ENCODE data around the gene PIGH.
A peak's percentile ranks its signal among the peaks of the same experiment; 100 is the strongest.

PIGH gene

DNA sequence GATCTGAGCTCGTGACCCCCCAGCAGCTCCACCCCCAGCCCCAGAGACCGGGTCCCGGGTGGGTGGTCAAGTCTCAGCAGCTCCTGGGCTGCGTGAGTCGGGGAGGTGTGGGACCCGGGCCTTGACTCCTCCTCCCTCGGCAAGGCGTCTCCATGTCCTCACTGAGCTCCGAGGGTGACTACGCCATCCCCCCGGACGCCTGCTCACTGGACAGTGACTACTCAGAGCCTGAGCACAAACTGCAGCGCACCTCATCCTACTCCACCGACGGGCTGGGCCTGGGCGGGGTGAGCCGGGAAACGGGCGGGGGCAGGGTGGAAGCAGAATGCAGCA, 28.1 kb downstream of the PIGH start:
- ATAC-seq (peak; percentile 6), DNase-seq (no peak)

DNA sequence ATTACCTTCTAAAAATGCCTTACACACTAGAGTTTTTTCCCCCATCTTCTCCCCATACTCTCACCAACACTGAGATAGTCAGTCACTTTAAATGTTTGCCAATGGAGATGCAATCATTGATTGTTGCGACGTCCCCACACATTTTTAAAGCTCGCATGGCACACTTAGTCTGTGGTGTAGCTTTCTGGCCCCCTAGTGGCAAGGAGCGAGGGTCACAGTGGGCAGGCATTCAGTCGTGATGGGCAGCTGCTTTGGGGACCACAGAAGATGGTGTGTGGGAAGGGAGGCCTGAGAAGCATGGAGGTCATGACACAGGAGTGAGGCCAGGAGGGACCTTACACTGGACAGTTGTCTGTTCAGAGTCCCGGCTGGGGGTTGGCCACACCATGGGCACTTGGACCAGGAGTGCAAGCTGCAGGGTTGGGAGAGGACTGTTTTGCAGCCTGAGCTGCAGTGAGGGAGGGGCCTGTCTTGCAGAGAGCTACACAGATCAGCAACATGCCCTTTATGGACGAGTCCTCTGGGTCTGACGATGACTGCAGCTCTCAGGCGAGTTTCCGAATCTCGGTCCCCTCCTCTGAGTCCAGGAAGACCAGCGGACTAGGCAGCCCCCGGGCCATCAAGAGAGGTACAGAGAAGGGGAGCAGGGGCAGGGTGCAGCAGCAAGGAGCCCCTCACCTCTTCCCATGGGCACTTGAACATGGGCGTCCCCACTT, 28.6 kb downstream of the PIGH start:
- H3K27ac Mint-ChIP-seq: no peak overlapping the region

More for the DNA sequence above, 28.1 kb downstream of the PIGH start:
- Mint-ChIP-seq H3K27me3 (no peaks in the 10 kb centered on the region), H3K27ac (no peak overlapping the region), H3K9me3 (no peaks in the 10 kb centered on the region), H3K4me1 (no peaks in the 10 kb centered on the region), H3K4me3 (no peak overlapping the region)

DNA sequence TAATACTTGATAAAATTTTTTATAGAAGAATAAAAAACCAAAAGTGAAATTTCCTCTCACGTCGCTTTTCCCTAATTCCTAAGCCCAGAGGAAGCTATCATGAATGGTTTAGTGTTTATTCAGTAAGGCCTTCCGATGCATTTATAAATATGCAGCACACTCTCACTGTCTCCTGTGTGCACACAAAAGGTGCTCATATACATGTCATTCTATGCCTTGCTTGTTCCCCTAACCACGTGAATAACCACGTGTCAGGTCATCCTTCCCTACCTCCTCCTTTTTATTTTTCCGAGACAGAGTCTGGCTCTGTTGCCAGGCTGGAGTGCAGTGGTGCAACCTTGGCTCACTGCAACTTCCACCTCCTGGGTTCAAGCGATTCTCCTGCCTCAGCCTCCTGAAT, 29.6 kb downstream of the PIGH start:
- no peak for DNase-seq
- H3K27ac Mint-ChIP-seq: no peak overlapping the region
- no peak for ATAC-seq
- no peaks in the 10 kb centered on the region for H3K27me3 Mint-ChIP-seq
- no peak overlapping the region for H3K4me3 Mint-ChIP-seq
- H3K9me3 Mint-ChIP-seq: no peaks in the 10 kb centered on the region
- no peaks in the 10 kb centered on the region for H3K4me1 Mint-ChIP-seq

More for the DNA sequence above, 28.6 kb downstream of the PIGH start:
- DNase-seq (peak; percentile 67 to 71), ATAC-seq (peak; percentile 85)
- Mint-ChIP-seq H3K27me3 (no peaks in the 10 kb centered on the region), H3K9me3 (no peaks in the 10 kb centered on the region), H3K4me3 (no peak overlapping the region), H3K4me1 (no peaks in the 10 kb centered on the region)

DNA sequence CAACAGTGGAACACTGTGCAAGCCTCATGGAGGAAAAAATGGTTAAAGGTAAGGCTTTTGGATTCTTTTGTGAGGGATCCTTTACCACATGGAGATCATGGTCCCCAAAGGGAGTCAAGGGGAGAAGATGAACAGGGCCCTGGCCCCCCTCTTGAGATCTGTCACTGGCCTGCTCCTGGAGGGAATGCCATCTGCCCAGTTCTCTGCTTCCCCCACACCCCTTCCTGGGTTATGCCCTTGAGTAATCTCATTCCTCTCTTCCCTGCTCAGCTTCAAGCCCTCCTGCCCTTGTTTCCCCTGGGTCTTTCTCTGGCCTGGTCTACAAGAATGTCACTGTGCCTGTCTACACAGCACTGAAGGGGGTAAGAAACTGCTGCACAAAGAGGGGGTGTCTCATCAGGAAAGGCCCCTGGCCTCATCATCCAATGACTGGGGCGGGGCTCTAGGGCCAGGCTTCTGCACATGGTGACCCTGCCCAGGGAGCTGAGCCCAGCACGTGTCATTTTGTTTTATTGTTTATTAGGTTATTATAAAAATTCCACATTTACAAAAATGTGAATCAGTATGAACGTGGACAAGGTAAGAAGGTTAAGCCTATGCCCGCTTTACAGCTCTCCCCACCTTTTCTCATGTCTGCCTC, 30.3 kb downstream of the PIGH start:
- H3K4me1 Mint-ChIP-seq: no peaks in the 10 kb centered on the region
- no peak overlapping the region for H3K4me3 Mint-ChIP-seq
- H3K27me3 Mint-ChIP-seq: no peaks in the 10 kb centered on the region
- no peak overlapping the region for H3K27ac Mint-ChIP-seq
- DNase-seq (no peak), ATAC-seq (no peak)
- no peaks in the 10 kb centered on the region for H3K9me3 Mint-ChIP-seq

DNA sequence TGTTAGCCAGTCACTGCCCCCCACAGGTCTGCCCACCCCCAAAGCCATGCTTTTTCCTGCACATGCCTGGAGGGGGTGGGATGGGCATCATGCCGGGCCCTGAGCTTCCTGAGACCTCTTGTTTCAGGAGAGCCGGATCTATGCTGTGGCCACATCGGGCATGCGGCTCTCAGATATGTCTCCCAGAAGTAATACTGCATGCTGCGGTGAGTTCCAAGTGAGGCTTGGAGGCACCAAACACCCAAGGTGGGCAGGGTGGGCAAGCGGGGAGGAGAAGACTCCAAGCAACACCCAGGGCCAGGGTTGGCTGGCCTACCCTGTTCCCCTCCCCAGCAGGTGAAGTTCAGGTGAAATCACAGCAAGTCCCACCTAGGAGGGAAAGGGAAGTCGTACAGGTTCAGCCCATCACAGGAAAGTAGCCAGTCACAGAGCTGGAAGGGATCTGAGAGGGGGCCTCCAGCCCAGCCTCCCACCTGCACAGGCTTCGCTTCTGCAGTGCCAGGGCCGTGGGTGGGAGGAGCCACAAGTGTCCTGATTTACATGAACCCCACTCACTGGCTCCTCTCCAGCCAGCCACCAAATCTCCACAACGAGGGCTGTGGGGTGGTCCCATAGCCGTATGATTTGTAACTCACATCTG, 30.9 kb downstream of the PIGH start:
- Mint-ChIP-seq H3K4me3 (no peak overlapping the region), H3K27me3 (no peaks in the 10 kb centered on the region), H3K9me3 (no peaks in the 10 kb centered on the region), H3K27ac (no peak overlapping the region), H3K4me1 (no peaks in the 10 kb centered on the region)
- no peak for DNase-seq
- ATAC-seq: no peak

DNA sequence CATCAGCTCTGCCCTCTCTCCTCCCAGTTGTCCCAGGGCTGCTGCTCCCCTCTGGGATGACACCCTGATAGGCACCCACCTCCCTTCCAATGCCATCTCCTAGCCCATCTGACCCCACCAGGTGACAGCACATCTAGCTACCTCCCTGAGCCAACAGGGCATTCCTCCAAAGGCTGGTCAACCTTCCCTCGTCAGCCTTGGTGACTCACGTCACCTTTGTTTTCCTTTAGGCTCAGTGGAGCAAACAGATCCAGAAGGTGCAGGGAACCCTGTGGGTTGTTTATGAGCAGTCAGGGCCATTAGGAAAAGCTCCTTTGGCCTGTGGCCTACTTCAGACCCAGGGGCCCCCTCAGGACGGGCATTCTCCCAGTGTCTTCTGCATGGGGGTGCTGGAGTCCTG, 32.4 kb downstream of the PIGH start:
- DNase-seq (no peak), ATAC-seq (no peak)
- no peaks in the 10 kb centered on the region for H3K27me3 Mint-ChIP-seq
- H3K27ac Mint-ChIP-seq: no peak overlapping the region
- no peak overlapping the region for H3K4me3 Mint-ChIP-seq
- H3K9me3 Mint-ChIP-seq: no peaks in the 10 kb centered on the region
- H3K4me1 Mint-ChIP-seq: no peaks in the 10 kb centered on the region

DNA sequence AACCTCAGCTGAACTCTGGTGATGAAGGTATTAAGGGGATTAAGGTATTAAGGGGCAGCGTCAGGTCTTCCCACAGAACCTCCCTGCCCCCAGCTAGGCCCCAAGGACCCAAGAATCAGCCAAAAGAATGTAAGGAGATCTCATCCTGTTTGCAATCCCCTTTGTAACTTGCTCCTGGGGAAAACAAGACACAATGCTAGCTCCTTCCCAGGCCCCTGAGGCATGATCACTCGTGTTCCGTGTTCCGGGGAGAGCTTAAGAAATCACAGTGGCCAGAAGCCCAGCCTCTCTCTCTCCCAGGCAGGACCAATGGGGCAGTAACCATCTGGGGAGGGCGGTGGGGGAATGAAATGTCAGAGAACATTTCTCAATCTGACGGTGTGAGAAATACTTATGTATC, 33.2 kb downstream of the PIGH start:
- H3K9me3 Mint-ChIP-seq: no peaks in the 10 kb centered on the region
- H3K27me3 Mint-ChIP-seq: no peaks in the 10 kb centered on the region
- H3K27ac Mint-ChIP-seq: no peak overlapping the region
- ATAC-seq (no peak), DNase-seq (no peak)
- H3K4me3 Mint-ChIP-seq: no peak overlapping the region
- no peaks in the 10 kb centered on the region for H3K4me1 Mint-ChIP-seq

DNA sequence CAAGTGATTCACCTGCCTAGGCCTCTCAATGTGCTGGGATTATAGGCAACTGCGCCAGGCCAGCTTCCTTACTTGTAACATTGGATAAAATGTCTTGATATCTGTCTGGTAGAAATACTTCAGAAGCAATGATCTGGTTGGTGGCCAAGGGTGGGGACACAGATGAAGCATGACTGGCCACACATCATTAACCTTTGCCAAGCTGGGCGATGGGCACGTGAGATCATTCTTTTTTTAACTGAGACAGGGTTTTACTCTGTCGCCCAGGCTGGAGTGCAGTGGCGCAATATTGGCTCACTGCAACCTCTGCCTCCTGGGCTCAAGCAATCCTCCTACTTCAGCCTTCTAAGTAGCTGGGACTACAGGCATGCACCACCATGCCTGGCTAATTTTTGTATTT, 35.8 kb downstream of the PIGH start:
- Mint-ChIP-seq H3K4me3 (no peak overlapping the region), H3K4me1 (no peaks in the 10 kb centered on the region), H3K27me3 (no peaks in the 10 kb centered on the region), H3K27ac (no peak overlapping the region), H3K9me3 (no peaks in the 10 kb centered on the region)
- no peak for DNase-seq
- ATAC-seq: no peak

DNA sequence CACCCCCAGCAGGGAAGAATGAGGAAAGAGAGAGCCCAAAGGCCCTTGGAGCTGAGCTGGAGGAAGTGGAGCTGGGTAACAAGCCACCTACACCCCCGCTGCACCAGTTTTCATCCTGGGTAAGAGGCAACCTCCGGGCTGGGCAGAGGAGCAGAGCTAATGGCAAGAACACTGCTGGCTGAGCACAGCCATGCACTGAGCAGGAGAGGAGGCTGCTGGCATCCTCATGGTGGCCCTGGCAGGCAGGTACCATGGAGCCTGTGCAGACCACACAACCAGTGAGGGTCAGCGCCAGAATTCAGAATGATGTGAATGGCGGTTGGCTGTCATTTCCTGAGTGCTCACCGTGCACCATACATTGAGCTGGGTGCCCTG, 37.3 kb downstream of the PIGH start:
- no peak for ATAC-seq

DNA sequence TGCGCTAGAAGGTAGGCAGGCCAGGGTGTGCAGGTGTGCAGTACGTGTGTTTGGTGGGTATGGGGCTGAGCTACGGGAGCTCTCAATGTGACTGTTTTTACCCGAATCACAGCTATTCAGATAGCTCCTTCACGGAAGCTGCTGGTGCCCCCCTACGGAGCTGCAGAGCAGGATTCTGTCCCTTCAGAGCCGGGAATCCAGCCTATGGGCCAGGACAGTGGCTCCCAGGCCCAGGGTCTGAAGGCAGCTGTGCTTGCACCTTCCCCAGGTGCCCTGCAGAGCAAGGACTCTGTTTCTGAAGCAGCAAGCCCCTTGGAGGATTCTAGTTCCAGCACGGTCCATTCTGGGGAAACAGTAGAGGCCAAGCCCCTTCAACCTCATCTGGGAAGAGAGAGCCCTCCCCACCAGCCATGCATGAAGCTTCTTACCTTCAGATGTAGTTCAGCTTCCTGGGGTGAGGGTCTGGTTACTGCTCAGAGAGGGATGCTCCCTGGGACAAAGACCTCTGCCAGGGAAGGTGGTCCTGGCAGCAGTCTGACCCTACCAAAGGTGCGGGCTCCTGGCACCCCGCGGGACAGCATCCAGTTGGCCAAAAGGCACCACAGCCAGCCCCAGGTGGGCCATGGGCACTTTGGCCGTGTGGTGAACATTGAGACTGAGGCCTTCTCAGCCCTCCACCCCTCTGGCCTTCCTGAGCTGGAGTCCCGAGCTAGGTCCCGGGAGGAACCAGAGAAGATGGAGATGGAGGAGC, 37.9 kb downstream of the PIGH start:
- no peak overlapping the region for H3K27ac Mint-ChIP-seq
- H3K4me3 Mint-ChIP-seq: no peak overlapping the region
- ATAC-seq: no peak
- H3K27me3 Mint-ChIP-seq: peaks cover 1% of the 10 kb centered on the region
- no peak for DNase-seq
- peaks cover under 1% of the 10 kb centered on the region for H3K4me1 Mint-ChIP-seq
- H3K9me3 Mint-ChIP-seq: no peaks in the 10 kb centered on the region

More for the DNA sequence above, 37.3 kb downstream of the PIGH start:
- DNase-seq: no peak
- no peaks in the 10 kb centered on the region for H3K27me3 Mint-ChIP-seq
- no peak overlapping the region for H3K27ac Mint-ChIP-seq
- H3K4me1 Mint-ChIP-seq: no peaks in the 10 kb centered on the region
- H3K4me3 Mint-ChIP-seq: no peak overlapping the region
- H3K9me3 Mint-ChIP-seq: no peaks in the 10 kb centered on the region

DNA sequence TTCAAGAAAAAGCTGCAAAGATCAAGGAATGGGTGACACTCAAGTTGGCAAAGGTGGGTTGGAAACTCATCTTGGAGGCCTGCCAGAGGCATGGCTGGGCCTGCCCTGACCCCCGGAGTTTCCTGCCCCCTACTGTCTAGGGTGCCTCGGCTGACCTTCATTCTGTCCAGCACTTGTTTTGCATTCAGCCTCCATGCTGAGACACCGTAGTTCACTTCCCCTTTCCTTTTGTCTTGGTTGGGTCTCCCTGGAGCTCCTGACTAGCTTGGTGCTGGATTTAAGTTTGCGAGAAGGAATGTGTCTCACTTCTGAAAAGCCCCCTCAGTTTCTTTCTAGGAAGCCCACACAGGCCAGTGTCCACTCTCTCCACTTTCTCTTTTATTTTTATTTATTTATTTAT, 40.4 kb downstream of the PIGH start:
- Mint-ChIP-seq H3K4me1 (peaks cover 6% of the 10 kb centered on the region), H3K9me3 (no peaks in the 10 kb centered on the region), H3K27me3 (peaks cover 7% of the 10 kb centered on the region), H3K4me3 (no peak overlapping the region), H3K27ac (no peak overlapping the region)
- ATAC-seq: no peak
- no peak for DNase-seq

DNA sequence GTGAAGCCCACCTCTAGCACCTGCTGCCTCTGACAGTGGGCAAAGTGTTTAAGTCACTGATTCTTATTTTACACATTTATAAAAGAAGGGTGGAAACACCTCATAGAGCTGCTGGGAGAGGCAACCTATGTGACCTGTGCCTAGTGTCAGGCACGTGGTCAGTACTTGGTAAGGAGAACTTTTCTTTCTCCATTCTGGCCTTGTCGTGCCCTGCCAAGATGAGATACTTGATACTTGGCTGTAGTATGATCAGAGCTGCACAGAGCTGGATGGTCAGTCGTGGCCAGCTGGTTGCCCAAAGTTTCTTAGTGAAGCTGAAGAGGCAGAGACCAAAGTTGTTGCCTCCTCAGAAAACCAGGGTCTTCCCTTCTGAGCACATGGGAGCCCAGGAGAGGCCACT, 42.4 kb downstream of the PIGH start:
- ATAC-seq (no peak), DNase-seq (no peak)
- Mint-ChIP-seq H3K4me1 (peaks cover 6% of the 10 kb centered on the region), H3K4me3 (no peak overlapping the region), H3K27me3 (peaks cover 13% of the 10 kb centered on the region), H3K27ac (peak overlapping the region in 1 of 2 donors; percentile 44), H3K9me3 (no peaks in the 10 kb centered on the region)

DNA sequence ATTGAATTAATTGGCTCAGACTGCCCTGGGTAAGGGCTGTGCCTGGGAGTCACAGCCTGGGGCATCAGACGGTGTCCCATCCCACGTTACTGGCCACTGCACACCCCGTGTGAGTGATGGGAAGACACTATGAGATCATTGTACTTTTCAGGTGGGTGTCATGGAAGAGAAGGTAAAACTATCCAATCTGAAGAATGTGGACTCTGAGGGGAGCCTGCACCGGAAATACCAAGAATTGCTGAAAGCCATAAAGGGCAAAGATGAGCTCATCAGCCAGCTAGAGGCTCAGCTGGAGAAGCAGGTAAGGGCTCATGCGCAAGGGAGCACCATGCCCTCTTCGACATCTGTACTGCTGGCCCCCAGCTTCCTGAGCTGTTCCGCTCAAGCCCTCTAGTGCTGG, 43.0 kb downstream of the PIGH start:
- no peak for ATAC-seq
- Mint-ChIP-seq H3K4me1 (peaks cover 6% of the 10 kb centered on the region), H3K27ac (no peak overlapping the region), H3K27me3 (peaks cover 13% of the 10 kb centered on the region), H3K4me3 (no peak overlapping the region), H3K9me3 (no peaks in the 10 kb centered on the region)
- DNase-seq: no peak

DNA sequence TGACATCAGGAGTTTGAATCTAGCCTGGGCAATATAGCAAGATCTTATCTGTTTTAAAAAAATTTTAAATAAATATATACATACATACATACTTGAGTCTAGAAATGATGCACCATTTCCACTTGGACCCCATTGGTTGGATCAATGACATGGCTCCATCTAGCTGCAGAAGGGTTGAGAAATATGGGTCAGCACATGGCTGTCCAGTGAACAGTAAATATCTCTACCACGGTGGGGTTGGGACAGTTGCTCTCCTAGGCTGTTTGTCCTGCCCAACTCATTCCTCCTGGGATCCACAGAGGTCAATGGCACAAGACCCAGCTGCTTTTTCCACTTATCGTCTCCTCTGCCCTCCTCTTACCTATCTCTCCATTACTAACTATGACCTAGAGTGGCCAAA, 43.4 kb downstream of the PIGH start:
- Mint-ChIP-seq H3K4me1 (peaks cover 6% of the 10 kb centered on the region), H3K9me3 (no peaks in the 10 kb centered on the region), H3K27ac (no peak overlapping the region), H3K27me3 (peaks cover 13% of the 10 kb centered on the region), H3K4me3 (no peak overlapping the region)
- DNase-seq (no peak), ATAC-seq (no peak)

DNA sequence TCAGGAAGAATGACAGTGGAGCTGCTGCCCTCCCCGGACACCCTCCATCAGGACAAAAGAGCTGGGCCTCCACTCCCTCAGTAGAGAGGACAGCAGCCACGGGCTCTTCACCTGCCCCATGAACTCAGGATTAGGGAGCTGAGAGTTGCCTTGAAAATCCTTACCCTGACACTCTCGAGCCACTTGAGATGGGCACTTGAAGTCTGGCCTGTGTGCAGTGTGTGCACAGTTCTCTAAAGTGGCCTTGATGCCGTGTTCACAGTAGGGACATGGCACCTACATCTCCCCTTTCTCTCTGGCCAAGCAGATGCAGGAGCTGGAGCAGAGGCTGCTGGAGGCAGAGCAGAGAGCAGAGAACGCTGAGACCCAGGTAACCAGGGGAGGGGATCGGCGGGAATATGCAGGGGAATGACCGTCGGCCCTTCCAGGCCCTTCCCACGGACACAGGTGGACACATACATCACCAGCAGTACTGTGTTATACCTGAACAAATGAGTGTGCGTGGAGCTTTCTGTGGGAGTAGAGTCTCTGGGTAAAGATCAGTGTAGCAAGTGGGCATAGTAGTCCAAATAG, 44.5 kb downstream of the PIGH start:
- H3K9me3 Mint-ChIP-seq: no peaks in the 10 kb centered on the region
- ATAC-seq (no peak), DNase-seq (no peak)
- H3K4me1 Mint-ChIP-seq: peaks cover 6% of the 10 kb centered on the region
- H3K27me3 Mint-ChIP-seq: peaks cover 13% of the 10 kb centered on the region
- H3K27ac Mint-ChIP-seq: no peak overlapping the region
- H3K4me3 Mint-ChIP-seq: no peak overlapping the region

DNA sequence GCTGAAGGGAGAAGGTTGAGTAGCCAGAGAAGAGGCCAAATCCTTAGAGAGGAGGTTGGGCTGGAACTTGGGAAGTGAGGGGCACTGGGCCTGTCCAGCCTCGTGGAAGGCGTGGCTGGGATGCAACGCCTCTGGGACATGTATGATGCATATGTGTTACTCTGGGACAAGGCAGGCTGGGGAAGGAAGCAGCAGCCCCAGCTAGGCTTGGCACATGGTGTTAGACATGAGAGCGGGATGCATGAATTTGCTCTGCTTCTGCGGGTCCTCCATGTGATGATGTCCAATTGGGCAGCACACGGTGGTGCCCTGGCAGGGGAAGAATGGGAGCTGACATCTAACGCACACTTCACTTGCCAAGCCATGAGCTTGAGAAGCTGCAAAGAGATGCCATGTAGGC, 45.7 kb downstream of the PIGH start:
- Mint-ChIP-seq H3K4me1 (peaks cover 6% of the 10 kb centered on the region), H3K27ac (no peak overlapping the region), H3K27me3 (peaks cover 13% of the 10 kb centered on the region), H3K9me3 (no peaks in the 10 kb centered on the region), H3K4me3 (no peak overlapping the region)
- DNase-seq (no peak), ATAC-seq (no peak)
